GM10266 (cell line): ENCODE measurements around the gene TSR2.

Source experiments
- DNase-seq: peaks from one replicate; pipeline ENCODE4 v3.0.0; 2012; ENCODE audit errors: extremely low spot score
- TF ChIP-seq, protein P1 (sequence below): IDR thresholded peaks from 2 replicates; pipeline ENCODE4 v1.5.1; 2012; ENCODE audit warnings: mild to moderate bottlenecking, low read depth; ENCODE audit not compliant: control insufficient read depth, insufficient read depth; ENCODE audit errors: missing control alignments

The TSR2 gene

DNA sequence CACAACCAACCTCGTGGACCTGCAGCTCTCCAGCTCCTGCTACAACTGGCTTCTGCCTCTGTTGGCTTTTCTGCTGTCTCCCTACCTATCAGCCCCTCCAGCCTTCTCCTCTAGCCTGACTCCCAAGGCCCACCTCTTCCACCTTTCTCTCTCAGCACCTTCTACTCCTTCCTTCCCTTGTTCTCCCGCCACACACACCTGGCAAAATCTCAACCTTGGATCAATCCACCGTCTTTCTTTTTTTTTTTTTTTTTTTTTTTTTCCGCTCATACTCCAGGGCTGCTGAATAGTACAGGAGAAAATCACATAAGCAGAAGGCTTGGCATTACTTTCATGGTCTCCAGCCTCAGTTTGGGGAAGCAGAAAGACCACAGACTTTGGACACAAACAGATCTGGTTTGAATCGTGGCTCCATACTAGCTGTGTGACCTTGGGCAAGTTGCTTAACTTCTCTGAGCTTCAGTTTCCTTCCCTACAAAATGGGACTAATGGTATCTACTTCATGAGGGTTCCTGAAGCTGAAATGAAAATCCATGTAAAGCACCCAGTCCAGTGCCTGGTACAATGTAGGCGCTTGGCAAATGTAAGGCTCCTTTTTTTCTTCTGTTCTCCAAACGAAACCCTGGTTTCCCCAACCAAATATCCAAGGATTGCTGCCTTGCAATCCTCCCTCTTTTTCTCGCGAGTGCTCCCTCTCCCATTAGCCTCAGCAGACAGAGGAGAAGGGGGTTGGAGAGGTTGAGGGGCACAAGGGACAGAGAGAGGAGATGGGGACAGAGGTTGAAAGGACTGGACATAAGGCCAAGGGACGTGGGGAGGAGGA, 54.2 kb downstream of the TSR2 start:
- TF ChIP-seq, protein P1, sequence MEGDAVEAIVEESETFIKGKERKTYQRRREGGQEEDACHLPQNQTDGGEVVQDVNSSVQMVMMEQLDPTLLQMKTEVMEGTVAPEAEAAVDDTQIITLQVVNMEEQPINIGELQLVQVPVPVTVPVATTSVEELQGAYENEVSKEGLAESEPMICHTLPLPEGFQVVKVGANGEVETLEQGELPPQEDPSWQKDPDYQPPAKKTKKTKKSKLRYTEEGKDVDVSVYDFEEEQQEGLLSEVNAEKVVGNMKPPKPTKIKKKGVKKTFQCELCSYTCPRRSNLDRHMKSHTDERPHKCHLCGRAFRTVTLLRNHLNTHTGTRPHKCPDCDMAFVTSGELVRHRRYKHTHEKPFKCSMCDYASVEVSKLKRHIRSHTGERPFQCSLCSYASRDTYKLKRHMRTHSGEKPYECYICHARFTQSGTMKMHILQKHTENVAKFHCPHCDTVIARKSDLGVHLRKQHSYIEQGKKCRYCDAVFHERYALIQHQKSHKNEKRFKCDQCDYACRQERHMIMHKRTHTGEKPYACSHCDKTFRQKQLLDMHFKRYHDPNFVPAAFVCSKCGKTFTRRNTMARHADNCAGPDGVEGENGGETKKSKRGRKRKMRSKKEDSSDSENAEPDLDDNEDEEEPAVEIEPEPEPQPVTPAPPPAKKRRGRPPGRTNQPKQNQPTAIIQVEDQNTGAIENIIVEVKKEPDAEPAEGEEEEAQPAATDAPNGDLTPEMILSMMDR = no peak
- no peak for DNase-seq
